ENCODE results near the gene WDR20.

DNA sequence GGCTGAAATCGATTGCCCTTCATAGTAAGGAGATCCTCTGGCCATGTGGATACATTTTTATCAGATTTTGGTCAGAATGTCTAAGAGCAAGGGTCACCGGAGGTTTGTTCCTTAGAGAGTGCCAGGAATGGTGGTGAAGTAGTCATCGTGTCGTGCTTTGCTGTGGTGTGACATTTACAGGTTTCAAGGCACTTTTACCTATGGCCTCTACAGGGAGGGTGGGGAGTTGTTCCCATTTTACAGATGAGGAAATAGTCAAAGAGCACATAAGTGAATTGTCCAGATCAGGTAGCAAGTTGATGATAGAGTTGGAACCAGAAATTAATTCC, 57.2 kb downstream of the WDR20 start:
- TF ChIP-seq BHLHE40 (IDR thresholded peaks at IDR 0.05; ENCODE audit: borderline replicate concordance) (no peak), SP1 (IDR thresholded peaks at IDR 0.05) (no peak)

All from HEK293T (cell line).